SK-N-SH treated with all-trans-retinoic acid at 6 μM for 48 hours (cell line): Measurements from ENCODE around the gene CNTNAP1.

Experiments
- ATAC-seq: fragments of 200-7000 bp; cut with Tn5 transposase; 3 replicates; pipeline ENCODE4 v1.9.1; 2020; ENCODE audit warnings: mild to moderate bottlenecking, moderate library complexity
- ARNTL ChIP-seq: fragments of 450-650 bp; formaldehyde crosslinking; IDR thresholded peaks from 2 replicates; pipeline ENCODE4 v1.5.0; 2020; ENCODE audit warnings: low read depth, mild to moderate bottlenecking, moderate library complexity, borderline replicate concordance
- ESRRG ChIP-seq: fragments of 250-450 bp; sonication (Bioruptor Pico); IDR thresholded peaks from 2 replicates; pipeline ENCODE4 v1.6.1; 2021; ENCODE audit warnings: mild to moderate bottlenecking
- GLIS3 ChIP-seq: fragments of 250-450 bp; sonication (Bioruptor Pico); IDR thresholded peaks from 2 replicates; pipeline ENCODE4 v1.5.0; 2020; ENCODE audit warnings: mild to moderate bottlenecking, moderate library complexity
- ISL1 ChIP-seq: fragments of 250-450 bp; sonication (Bioruptor Pico); IDR thresholded peaks from 2 replicates; pipeline ENCODE4 v2.1.2; 2022; ENCODE audit warnings: mild to moderate bottlenecking, moderate library complexity
- PPARA ChIP-seq: fragments of 250-450 bp; sonication (Bioruptor Pico); IDR thresholded peaks from 2 replicates; pipeline ENCODE4 v1.5.0; 2020; ENCODE audit warnings: mild to moderate bottlenecking, borderline replicate concordance
- TSHZ2 ChIP-seq: fragments of 250-450 bp; sonication (Bioruptor Pico); IDR thresholded peaks from 2 replicates; pipeline ENCODE4 v1.5.0; 2020; ENCODE audit warnings: mild to moderate bottlenecking, moderate library complexity
- ZFP3 ChIP-seq: fragments of 250-450 bp; sonication (Bioruptor Pico); IDR thresholded peaks from 2 replicates; pipeline ENCODE4 v1.5.0; 2020; ENCODE audit warnings: mild to moderate bottlenecking, moderate library complexity
- ZNF70 ChIP-seq: fragments of 450-650 bp; formaldehyde crosslinking; IDR thresholded peaks from 2 replicates; pipeline ENCODE4 v1.5.0; 2020; ENCODE audit warnings: mild to moderate bottlenecking, moderate library complexity

Gene CNTNAP1

GRCh38 chr17:42748908-42749798 lies 66.8 kb downstream of the CNTNAP1 start:
- TF ChIP-seq TSHZ2 (CRISPR knock-in tag) (no peak), ESRRG (CRISPR knock-in tag) (no peak), ISL1 (CRISPR knock-in tag) (no peak), GLIS3 (no peak), ZFP3 (no peak), ZNF70 (no peak), PPARA (CRISPR knock-in tag) (no peak), ARNTL (no peak)
- ATAC-seq = no peak
